Stimulated activated CD4-positive, alpha-beta T cell treated with anti-CD3 and anti-CD28 coated beads, Interleukin-15, amount 100 ng/mL, for 48 hours (primary cell): ENCODE results near the gene ZNF692.
A peak's percentile ranks its signal among the peaks of the same experiment; 100 is the strongest.
"Not testable (repeated sequence)": the region's sequence is repeated elsewhere in the genome, so short reads cannot be mapped to it uniquely, and the experiment has no call there.

Experiments
- DNase-seq, 2 donors: peaks; one replicate each; pipeline ENCODE4 v3.0.0-alpha.2; 2020; ENCODE audit warnings: low read depth in 2 of 2

ZNF692 gene

DNA sequence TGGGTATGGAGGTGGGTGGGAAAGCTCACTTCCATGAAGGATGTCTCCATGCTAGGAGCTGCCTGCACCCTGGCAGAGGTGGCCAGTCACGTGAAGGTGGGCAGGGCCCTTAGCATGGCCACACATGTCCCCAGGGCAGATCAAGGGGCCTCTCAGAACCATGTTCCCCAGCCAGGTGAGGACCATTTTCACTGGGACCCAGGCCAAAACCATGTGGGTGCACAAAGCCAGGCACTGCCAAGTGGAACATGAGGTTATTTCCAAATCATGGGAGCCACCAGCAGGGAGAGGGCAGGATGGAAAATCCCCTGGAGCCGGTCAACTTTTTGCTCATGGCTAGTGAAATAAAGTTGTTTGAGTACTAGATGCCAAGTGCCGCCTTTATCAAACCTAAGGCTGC lies 9.7 kb downstream of the ZNF692 start:
- DNase-seq: no peak

GRCh38 chr1:248848602-248849001 lies 10.3 kb downstream of the ZNF692 start:
- DNase-seq: no peak

DNA sequence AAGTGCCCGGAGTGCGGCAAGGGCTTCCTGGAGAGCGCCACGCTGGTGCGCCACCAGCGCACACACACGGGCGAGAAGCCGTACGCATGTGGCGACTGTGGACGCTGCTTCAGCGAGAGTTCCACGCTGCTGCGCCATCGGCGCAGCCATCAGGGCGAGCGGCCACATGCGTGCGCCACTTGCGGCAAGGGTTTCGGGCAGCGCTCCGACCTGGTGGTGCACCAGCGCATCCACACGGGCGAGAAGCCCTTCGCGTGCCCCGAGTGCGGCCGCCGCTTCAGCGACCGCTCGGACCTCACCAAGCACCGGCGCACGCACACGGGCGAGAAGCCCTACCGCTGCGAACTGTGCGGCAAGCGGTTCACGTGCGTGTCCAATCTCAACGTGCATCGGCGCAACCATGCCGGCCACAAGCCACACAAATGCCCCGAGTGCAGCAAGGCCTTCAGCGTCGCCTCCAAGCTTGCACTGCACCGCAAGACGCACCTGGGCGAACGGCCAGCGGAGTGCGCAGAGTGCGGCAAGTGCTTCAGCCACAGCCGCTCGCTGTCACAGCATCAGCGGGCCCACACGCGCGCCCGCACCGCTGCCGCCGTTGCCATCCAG lies 10.8 kb downstream of the ZNF692 start:
- DNase-seq: no peak

GRCh38 chr1:248847181-248847955 lies 11.5 kb downstream of the ZNF692 start:
- no peak for DNase-seq

DNA sequence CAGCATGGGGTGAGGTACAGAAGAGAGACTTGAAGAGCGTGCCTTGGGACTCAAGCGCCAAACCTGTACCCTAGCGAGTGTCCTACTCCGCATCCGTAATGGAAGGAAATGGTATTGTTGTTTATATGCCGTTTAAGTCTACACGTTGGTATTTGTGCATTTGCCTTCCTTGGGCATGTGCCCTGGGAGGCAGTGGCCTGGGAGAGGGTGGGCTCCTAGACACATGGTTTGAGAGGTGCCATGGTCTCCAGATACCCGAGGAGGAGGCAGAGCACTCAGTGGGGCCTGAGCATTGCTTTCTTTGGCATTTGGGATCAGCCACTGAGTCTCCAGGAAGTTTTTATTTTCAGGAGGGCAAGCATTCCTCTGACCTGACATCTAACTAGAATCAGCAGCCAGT lies 14.4 kb downstream of the ZNF692 start:
- no peak for DNase-seq

- DNase-seq: no peak
Observed at GRCh38 chr1:248843687-248844086, 15.2 kb downstream of the ZNF692 start.

- DNase-seq: no peak
Observed at GRCh38 chr1:248842781-248843331, 16.0 kb downstream of the ZNF692 start.

DNA sequence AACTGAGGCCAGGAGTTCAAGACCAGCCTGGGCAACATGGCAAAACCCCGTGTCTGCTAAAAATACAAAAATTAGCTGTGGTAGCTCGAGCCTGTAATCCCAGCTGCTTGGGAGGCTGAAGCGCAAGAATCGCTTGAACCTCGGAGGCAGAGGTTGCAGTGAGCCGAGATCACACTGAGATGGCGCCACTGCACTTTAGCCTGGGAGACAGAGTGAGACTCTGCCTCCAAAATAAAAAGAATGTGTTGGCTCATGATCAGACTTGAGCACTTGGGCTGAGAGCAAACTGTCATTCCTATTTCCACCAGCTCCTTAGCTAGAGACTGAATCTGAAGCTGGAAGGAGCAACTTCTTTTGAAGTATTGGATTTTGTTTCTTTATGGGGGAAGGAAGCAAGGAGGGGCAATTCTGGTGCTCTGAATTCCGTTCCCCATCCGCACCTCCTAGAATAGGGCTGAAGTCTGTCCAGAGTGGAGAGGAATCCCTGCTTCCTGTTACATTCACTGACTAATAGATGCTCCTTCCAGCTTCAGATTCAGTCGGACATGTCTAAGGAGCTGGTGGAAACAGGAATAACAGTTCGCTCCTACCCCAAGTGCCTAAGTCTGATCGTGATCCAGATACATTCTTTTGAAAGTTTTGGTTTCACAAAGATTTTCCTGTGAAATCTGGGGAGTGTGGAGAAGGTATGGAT lies 17.0 kb downstream of the ZNF692 start:
- no peak for DNase-seq

DNA sequence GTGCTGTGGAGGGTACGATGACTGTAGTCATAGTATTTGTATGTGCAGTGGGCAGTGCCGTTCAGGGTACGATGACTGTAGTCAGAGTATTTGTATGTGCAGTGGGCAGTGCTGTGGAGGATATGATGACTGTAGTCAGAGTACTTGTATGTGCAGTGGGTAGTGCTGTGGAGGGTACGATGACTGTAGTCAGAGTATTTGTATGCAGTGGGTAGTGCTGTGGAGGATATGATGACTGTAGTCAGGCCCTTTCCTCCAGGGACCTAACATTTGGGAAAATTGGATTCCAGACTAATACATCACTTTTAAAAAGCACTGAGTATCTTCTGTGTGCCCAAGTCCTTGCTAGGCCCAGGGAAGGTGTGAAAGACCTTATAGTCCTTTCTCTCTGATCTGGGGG lies 17.9 kb downstream of the ZNF692 start:
- no peak for DNase-seq

- DNase-seq: no peak
Observed at GRCh38 chr1:248839168-248839555, 19.7 kb downstream of the ZNF692 start.

- peak; percentile 72 to 78 for DNase-seq
Observed at GRCh38 chr1:248838357-248839167, 20.3 kb downstream of the ZNF692 start.

- peak; percentile 87 to 93 for DNase-seq
Observed at GRCh38 chr1:248837781-248838356, 21.0 kb downstream of the ZNF692 start, which contains the start of gene ZNF672. TSS of gene ZNF672 (plus strand) at chr1:248838224. CDS start at chr1:248847275, 9,051 bp downstream.

- DNase-seq: no peak
Observed at GRCh38 chr1:248837045-248837780, 21.7 kb downstream of the ZNF692 start.

DNA sequence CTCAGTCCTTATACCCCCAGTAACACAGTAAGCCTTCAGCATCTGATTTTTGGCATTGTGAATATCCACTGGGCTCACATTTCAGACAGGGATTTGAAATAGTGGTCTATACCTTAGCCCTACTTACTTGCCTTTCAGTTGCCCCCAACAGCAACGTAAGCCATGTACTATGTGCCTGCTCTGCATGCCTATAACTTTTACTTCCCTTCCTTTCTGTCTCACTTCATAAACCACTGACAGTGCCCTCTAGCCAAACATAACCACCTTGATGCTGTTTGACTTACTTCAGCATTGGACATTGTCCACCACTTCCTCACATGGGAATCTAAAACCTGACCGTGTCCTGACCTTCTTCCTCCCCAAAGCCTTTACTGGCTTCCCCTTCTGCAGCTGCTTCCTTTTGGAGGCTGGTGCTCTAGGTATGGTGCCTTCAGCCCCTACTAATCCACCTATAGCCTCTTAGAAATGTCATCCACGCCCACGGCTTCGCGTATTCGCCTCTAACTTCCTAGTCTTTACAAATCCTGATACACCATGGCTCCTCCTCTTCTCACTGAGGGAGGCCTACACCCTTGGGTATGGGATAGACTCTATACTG lies 24.4 kb downstream of the ZNF692 start:
- DNase-seq: no peak

DNA sequence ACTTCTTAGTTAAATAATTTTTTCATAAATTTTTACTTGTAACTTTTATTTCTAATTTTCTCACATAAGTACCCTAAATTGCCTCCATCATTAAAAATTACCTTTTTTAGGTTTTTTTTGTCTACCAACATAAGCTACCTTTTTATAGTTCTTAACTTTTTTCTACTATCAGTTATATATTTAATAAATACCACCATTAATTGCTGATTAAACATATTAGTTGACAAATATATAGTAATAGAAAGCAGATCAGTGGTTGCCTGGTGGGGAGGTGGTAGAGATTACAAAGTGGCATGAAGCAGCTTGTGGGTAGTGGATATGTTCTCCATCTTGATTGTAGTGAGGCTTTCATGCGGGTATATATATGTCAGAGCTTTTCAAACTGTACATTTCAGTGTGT lies 27.0 kb downstream of the ZNF692 start:
- no peak for DNase-seq

- not testable (repeated sequence) for DNase-seq
Observed at GRCh38 chr1:248830718-248831017, 28.2 kb downstream of the ZNF692 start.

DNA sequence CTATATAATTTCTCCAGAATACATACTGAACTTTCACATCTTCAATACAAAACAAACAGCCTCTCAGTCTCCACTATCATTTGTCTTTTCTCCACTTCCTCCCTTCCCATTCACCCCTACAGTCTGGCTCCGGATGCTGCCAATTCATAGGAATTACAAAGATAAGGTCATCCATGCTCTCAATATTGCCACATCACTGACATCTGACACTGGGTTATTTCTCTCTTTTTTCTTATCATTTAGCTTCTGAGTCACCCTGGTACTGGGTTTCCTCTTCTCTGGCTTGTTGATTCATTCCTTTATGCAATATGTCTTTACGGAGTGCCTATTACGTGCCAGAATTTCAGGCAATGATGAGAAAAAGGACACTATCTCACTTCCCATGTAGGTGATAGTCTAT lies 30.0 kb downstream of the ZNF692 start:
- DNase-seq: no peak

DNA sequence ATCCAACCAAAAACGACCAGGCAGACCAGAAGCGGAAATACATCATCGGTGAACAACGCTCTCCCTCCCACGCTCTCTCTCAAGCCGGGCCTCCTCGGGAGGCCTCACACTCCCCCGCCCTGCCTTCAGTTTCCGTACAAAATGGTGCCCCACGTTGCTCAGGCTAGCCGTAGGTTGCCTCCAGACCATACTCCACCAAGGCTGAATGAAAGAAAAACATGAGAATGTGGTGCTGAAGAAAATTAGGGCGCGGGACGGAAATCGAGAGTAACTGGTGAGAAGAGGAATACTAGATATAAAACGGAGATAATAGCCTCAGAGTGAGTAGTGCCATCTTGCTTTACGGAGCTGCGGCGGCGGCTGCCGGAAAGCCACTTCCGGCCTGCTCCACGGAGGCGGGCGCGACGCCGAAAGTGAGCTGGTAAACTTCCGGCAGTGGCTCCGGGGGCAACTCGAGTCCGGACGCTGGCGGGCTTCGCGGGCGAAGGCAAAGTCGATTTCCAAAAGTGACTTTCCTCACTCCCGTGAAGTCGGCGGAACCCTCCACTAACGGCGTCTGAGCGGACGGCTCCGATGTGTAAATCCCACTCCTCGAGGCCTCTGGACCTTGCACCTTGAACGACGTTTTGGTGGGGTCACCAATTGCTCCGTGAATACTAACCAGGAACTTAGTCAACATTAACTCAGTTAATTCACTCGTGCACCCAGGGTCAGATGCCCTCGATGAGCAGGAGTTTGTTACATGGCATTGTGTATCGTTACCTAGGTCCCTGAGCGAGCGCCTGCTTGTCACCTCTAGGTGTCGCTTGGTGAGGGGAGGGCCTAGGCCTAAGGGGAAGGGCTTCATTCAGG lies 32.8 kb downstream of the ZNF692 start, which contains the start of gene SH3BP5L:
TSS of gene SH3BP5L (minus strand) at position 7 of the 852 bp plus-strand sequence. CDS start 980 bp downstream, outside the sequence.
- DNase-seq: peak; percentile 84 to 87

GRCh38 chr1:248825573-248825908 lies 33.3 kb downstream of the ZNF692 start:
- no peak for DNase-seq
